HEK293 (cell line): Measurements from ENCODE around the gene FBLL1.

Source experiments
- ATF2 ChIP-seq: fragments of 450-650 bp; formaldehyde crosslinking; IDR thresholded peaks from 2 replicates; pipeline ENCODE4 v1.5.1; 2016; ENCODE audit warnings: missing biosample characterization, missing genetic modification characterization, low read depth
- BCL11A ChIP-seq: fragments of 450-650 bp; formaldehyde crosslinking; IDR thresholded peaks from 2 replicates; pipeline ENCODE4 v1.5.1; 2016; ENCODE audit warnings: low read depth, missing biosample characterization, missing genetic modification characterization
- GLIS1 ChIP-seq: fragments of 450-650 bp; formaldehyde crosslinking; IDR thresholded peaks from 2 replicates; pipeline ENCODE4 v1.5.1; 2016; ENCODE audit warnings: missing biosample characterization, missing genetic modification characterization
- GLIS2 ChIP-seq: fragments of 450-650 bp; formaldehyde crosslinking; IDR thresholded peaks from 2 replicates; pipeline ENCODE4 v1.5.1; 2016; ENCODE audit warnings: missing biosample characterization, missing genetic modification characterization
- KLF1 ChIP-seq: fragments of 450-650 bp; formaldehyde crosslinking; IDR thresholded peaks from 2 replicates; pipeline ENCODE4 v1.5.1; 2016; ENCODE audit warnings: missing biosample characterization, missing genetic modification characterization
- KLF10 ChIP-seq: fragments of 450-650 bp; IDR thresholded peaks from 2 replicates; pipeline ENCODE4 v1.5.1; 2018; ENCODE audit warnings: missing biosample characterization, mild to moderate bottlenecking, missing genetic modification characterization
- PRDM1 ChIP-seq: fragments of 450-650 bp; formaldehyde crosslinking; IDR thresholded peaks from 2 replicates; pipeline ENCODE4; 2016; ENCODE audit warnings: missing biosample characterization, missing genetic modification characterization
- PRDM4 ChIP-seq: fragments of 450-650 bp; formaldehyde crosslinking; IDR thresholded peaks from 2 replicates; pipeline ENCODE4 v1.5.1; 2017; ENCODE audit warnings: missing biosample characterization, missing genetic modification characterization
- REPIN1 ChIP-seq: fragments of 450-650 bp; formaldehyde crosslinking; IDR thresholded peaks from 2 replicates; pipeline ENCODE4 v1.5.1; 2017; ENCODE audit warnings: missing biosample characterization, missing genetic modification characterization, low read depth
- SCRT1 ChIP-seq: fragments of 450-650 bp; formaldehyde crosslinking; IDR thresholded peaks from 2 replicates; pipeline ENCODE4 v1.5.1; 2016; ENCODE audit warnings: missing biosample characterization, missing genetic modification characterization, borderline replicate concordance
- SETDB1 ChIP-seq: IDR thresholded peaks from one replicate; pipeline ENCODE4 v1.6.1; 2017; ENCODE audit warnings: mild to moderate bottlenecking, low read length, moderate library complexity, mixed read lengths; ENCODE audit not compliant: insufficient read length
- TCF7L2 ChIP-seq: IDR thresholded peaks from 2 replicates; pipeline ENCODE4 v1.6.1; 2011; ENCODE audit warnings: low read depth, mild to moderate bottlenecking, inconsistent platforms, low read length, moderate library complexity, borderline replicate concordance
- TRIM28 ChIP-seq: IDR thresholded peaks from 2 replicates; pipeline ENCODE4 v1.6.1; 2011; ENCODE audit warnings: low read length, control low read depth, borderline replicate concordance
- YY2 ChIP-seq: fragments of 450-650 bp; formaldehyde crosslinking; IDR thresholded peaks from 2 replicates; pipeline ENCODE4 v1.5.1; 2016; ENCODE audit warnings: missing biosample characterization, missing genetic modification characterization
- ZBTB1 ChIP-seq: fragments of 450-650 bp; formaldehyde crosslinking; IDR thresholded peaks from 2 replicates; pipeline ENCODE4 v1.5.1; 2016; ENCODE audit warnings: missing biosample characterization, missing genetic modification characterization
- ZFP41 ChIP-seq: fragments of 450-650 bp; formaldehyde crosslinking; IDR thresholded peaks from 2 replicates; pipeline ENCODE4 v1.5.1; 2016; ENCODE audit warnings: missing biosample characterization, missing genetic modification characterization, borderline replicate concordance
- ZNF157 ChIP-seq: fragments of 450-650 bp; formaldehyde crosslinking; IDR thresholded peaks from 2 replicates; pipeline ENCODE4 v1.5.1; 2016; ENCODE audit warnings: missing biosample characterization, missing genetic modification characterization
- ZNF211 ChIP-seq: fragments of 450-650 bp; formaldehyde crosslinking; IDR thresholded peaks from 2 replicates; pipeline ENCODE4 v1.5.1; 2016; ENCODE audit warnings: low read depth, missing biosample characterization, missing genetic modification characterization
- ZNF341 ChIP-seq: fragments of 450-650 bp; formaldehyde crosslinking; IDR thresholded peaks from 2 replicates; pipeline ENCODE4; 2016; ENCODE audit warnings: low read depth, missing biosample characterization, missing genetic modification characterization
- ZNF433 ChIP-seq: fragments of 450-650 bp; formaldehyde crosslinking; IDR thresholded peaks from 2 replicates; pipeline ENCODE4 v1.5.1; 2016; ENCODE audit warnings: missing biosample characterization, missing genetic modification characterization, low read depth
- ZNF513 ChIP-seq: fragments of 450-650 bp; IDR thresholded peaks from 2 replicates; pipeline ENCODE4 v1.5.1; 2018; ENCODE audit warnings: missing biosample characterization, missing genetic modification characterization
- ZNF544 ChIP-seq: fragments of 450-650 bp; formaldehyde crosslinking; IDR thresholded peaks from 2 replicates; pipeline ENCODE4 v1.5.0; 2017; ENCODE audit warnings: missing biosample characterization, missing genetic modification characterization
- ZNF626 ChIP-seq: fragments of 450-650 bp; sonication (Bioruptor Pico); formaldehyde crosslinking; IDR thresholded peaks from 2 replicates; pipeline ENCODE4 v1.5.1; 2018; ENCODE audit warnings: missing biosample characterization, missing genetic modification characterization, inconsistent platforms
- ZNF629 ChIP-seq: fragments of 450-650 bp; formaldehyde crosslinking; IDR thresholded peaks from 2 replicates; pipeline ENCODE4 v1.5.1; 2017; ENCODE audit warnings: missing biosample characterization, missing genetic modification characterization
- ZNF707 ChIP-seq: fragments of 450-650 bp; formaldehyde crosslinking; IDR thresholded peaks from 2 replicates; pipeline ENCODE4 v1.5.1; 2016; ENCODE audit warnings: missing biosample characterization, missing genetic modification characterization
- ZNF747 ChIP-seq: fragments of 450-650 bp; formaldehyde crosslinking; IDR thresholded peaks from 2 replicates; pipeline ENCODE4 v1.5.1; 2016; ENCODE audit warnings: missing biosample characterization, missing genetic modification characterization
- ZNF76 ChIP-seq: fragments of 450-650 bp; formaldehyde crosslinking; IDR thresholded peaks from 2 replicates; pipeline ENCODE4; 2016; ENCODE audit warnings: low read depth, missing biosample characterization, missing genetic modification characterization, borderline replicate concordance
- ZNF776 ChIP-seq: fragments of 450-650 bp; formaldehyde crosslinking; IDR thresholded peaks from 2 replicates; pipeline ENCODE4 v1.5.0; 2017; ENCODE audit warnings: missing biosample characterization, missing genetic modification characterization, borderline replicate concordance
- ZNF785 ChIP-seq: fragments of 450-650 bp; formaldehyde crosslinking; IDR thresholded peaks from 2 replicates; pipeline ENCODE4 v1.5.1; 2016; ENCODE audit warnings: missing biosample characterization, missing genetic modification characterization
- ZSCAN23 ChIP-seq: fragments of 450-650 bp; formaldehyde crosslinking; IDR thresholded peaks from 2 replicates; pipeline ENCODE4 v1.5.1; 2016; ENCODE audit warnings: missing biosample characterization, missing genetic modification characterization
- ZXDB ChIP-seq: fragments of 450-650 bp; formaldehyde crosslinking; IDR thresholded peaks from 2 replicates; pipeline ENCODE4 v1.5.1; 2016; ENCODE audit warnings: missing biosample characterization, missing genetic modification characterization
- TF ChIP-seq, protein P1 (sequence below): fragments of 450-650 bp; formaldehyde crosslinking; IDR thresholded peaks from 2 replicates; pipeline ENCODE4 v1.5.1; 2016; ENCODE audit warnings: missing biosample characterization, missing genetic modification characterization, borderline replicate concordance
- TF ChIP-seq, protein P2 (sequence below): fragments of 450-650 bp; formaldehyde crosslinking; IDR thresholded peaks from 2 replicates; pipeline ENCODE4 v1.5.1; 2016; ENCODE audit warnings: missing biosample characterization, missing genetic modification characterization

FBLL1 gene

GRCh38 chr5:168579488-168580226 lies 50.6 kb downstream of the FBLL1 start (continued):
- TF ChIP-seq ZXDB (tag by site-specific recombination) (peak; percentile 65), ZSCAN23 (tag by site-specific recombination) (no peak), ZNF785 (tag by site-specific recombination) (no peak), KLF1 (tag by site-specific recombination) (peak; percentile 4; the same call in 1 of the 2 replicates), ZNF433 (no peak), ZNF776 (tag by site-specific recombination) (no peak), ZNF76 (tag by site-specific recombination) (peak; percentile 97), ZNF707 (tag by site-specific recombination) (no peak), PRDM1 (tag by site-specific recombination) (no peak), PRDM4 (tag by site-specific recombination) (no peak), REPIN1 (tag by site-specific recombination) (no peak), ATF2 (tag by site-specific recombination) (no peak), SETDB1 (no peak), ZFP41 (tag by site-specific recombination) (no peak), ZNF211 (tag by site-specific recombination) (no peak), GLIS2 (tag by site-specific recombination) (peak; percentile 97), ZNF629 (tag by site-specific recombination) (peak; percentile 31), TCF7L2 (no peak), YY2 (tag by site-specific recombination) (no peak), TRIM28 (no peak), BCL11A (tag by site-specific recombination) (no peak), ZNF544 (tag by site-specific recombination) (no peak), ZNF157 (tag by site-specific recombination) (no peak), ZBTB1 (tag by site-specific recombination) (no peak), GLIS1 (tag by site-specific recombination) (peak; percentile 88), ZNF626 (no peak), ZNF747 (no peak), KLF10 (tag by site-specific recombination) (no peak), ZNF341 (tag by site-specific recombination) (peak; percentile 86), ZNF513 (tag by site-specific recombination) (no peak), SCRT1 (tag by site-specific recombination) (no peak)
- TF ChIP-seq, protein P1, sequence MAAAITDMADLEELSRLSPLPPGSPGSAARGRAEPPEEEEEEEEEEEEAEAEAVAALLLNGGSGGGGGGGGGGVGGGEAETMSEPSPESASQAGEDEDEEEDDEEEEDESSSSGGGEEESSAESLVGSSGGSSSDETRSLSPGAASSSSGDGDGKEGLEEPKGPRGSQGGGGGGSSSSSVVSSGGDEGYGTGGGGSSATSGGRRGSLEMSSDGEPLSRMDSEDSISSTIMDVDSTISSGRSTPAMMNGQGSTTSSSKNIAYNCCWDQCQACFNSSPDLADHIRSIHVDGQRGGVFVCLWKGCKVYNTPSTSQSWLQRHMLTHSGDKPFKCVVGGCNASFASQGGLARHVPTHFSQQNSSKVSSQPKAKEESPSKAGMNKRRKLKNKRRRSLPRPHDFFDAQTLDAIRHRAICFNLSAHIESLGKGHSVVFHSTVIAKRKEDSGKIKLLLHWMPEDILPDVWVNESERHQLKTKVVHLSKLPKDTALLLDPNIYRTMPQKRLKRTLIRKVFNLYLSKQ (tag by site-specific recombination), result no peak
- TF ChIP-seq, protein P2, sequence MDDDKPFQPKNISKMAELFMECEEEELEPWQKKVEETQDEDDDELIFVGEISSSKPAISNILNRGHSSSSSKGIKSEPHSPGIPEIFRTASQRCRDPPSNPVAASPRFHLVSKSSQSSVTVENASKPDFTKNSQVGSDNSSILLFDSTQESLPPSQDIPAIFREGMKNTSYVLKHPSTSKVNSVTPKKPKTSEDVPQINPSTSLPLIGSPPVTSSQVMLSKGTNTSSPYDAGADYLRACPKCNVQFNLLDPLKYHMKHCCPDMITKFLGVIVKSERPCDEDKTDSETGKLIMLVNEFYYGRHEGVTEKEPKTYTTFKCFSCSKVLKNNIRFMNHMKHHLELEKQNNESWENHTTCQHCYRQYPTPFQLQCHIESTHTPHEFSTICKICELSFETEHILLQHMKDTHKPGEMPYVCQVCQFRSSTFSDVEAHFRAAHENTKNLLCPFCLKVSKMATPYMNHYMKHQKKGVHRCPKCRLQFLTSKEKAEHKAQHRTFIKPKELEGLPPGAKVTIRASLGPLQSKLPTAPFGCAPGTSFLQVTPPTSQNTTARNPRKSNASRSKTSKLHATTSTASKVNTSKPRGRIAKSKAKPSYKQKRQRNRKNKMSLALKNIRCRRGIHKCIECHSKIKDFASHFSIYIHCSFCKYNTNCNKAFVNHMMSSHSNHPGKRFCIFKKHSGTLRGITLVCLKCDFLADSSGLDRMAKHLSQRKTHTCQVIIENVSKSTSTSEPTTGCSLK (tag by site-specific recombination), result no peak
